GM23248 (cell line): ENCODE data around the gene YOD1. TPM values are rescaled to one million over a fixed set of nuclear protein-coding genes. Genes with fewer than 3 reads are reported as not detected.

Source experiments
- DNase-seq: peaks from one replicate; pipeline ENCODE4 v3.0.0-alpha.2; 2015
- H2AFZ ChIP-seq: fragments of 200-600 bp; sonication (generic); 2 replicates; pipeline ENCODE4 v1.6.1; 2016; ENCODE audit warnings: antibody characterized with exemption
- H3F3A ChIP-seq: fragments of 200-600 bp; sonication (generic); 2 replicates; pipeline ENCODE4 v1.6.1; 2016; ENCODE audit warnings: mild to moderate bottlenecking, antibody characterized with exemption, mixed run types; ENCODE audit not compliant: insufficient read depth
- H3K27ac ChIP-seq: fragments of 200-600 bp; sonication (generic); 2 replicates; pipeline ENCODE4 v1.5.1; 2016; ENCODE audit warnings: mild to moderate bottlenecking
- H3K27me3 ChIP-seq: fragments of 200-600 bp; sonication (generic); replicated peaks from 2 replicates; pipeline ENCODE4 v1.6.1; 2016; ENCODE audit warnings: mild to moderate bottlenecking; ENCODE audit not compliant: insufficient read depth
- H3K36me3 ChIP-seq: fragments of 200-600 bp; sonication (generic); 2 replicates; pipeline ENCODE4 v1.6.1; 2016; ENCODE audit warnings: low read depth, mild to moderate bottlenecking
- H3K4me1 ChIP-seq: fragments of 200-600 bp; sonication (generic); 2 replicates; pipeline ENCODE4 v1.6.1; 2016; ENCODE audit warnings: mild to moderate bottlenecking; ENCODE audit not compliant: insufficient read depth
- H3K4me2 ChIP-seq: fragments of 200-600 bp; sonication (generic); one replicate; pipeline ENCODE4 v1.6.1; 2016; ENCODE audit warnings: mild to moderate bottlenecking; ENCODE audit not compliant: unreplicated experiment
- H3K4me3 ChIP-seq: fragments of 200-600 bp; sonication (generic); 2 replicates; pipeline ENCODE4 v1.5.1; 2016; ENCODE audit warnings: mild to moderate bottlenecking
- H3K79me2 ChIP-seq: fragments of 200-600 bp; sonication (generic); 2 replicates; pipeline ENCODE4 v1.6.1; 2016; ENCODE audit warnings: mild to moderate bottlenecking; ENCODE audit not compliant: insufficient read depth
- H3K9ac ChIP-seq: fragments of 200-600 bp; sonication (generic); 2 replicates; pipeline ENCODE4 v1.6.1; 2016; ENCODE audit warnings: mild to moderate bottlenecking
- H3K9me2 ChIP-seq: fragments of 200-600 bp; sonication (generic); 2 replicates; pipeline ENCODE4 v1.6.1; 2016; ENCODE audit warnings: mixed run types, mild to moderate bottlenecking, moderate library complexity; ENCODE audit not compliant: insufficient read depth
- H3K9me3 ChIP-seq: fragments of 200-600 bp; sonication (generic); one replicate; pipeline ENCODE4 v1.6.1; 2017; ENCODE audit warnings: low read depth
- H4K20me1 ChIP-seq: fragments of 200-600 bp; sonication (generic); 2 replicates; pipeline ENCODE4 v1.6.0; 2016; ENCODE audit not compliant: insufficient read depth
- EZH2 ChIP-seq: fragments of 200-600 bp; sonication (generic); IDR thresholded peaks from 2 replicates; pipeline ENCODE4 v1.6.1; 2018; ENCODE audit warnings: antibody characterized with exemption, mild to moderate bottlenecking; ENCODE audit not compliant: insufficient read depth, poor library complexity, severe bottlenecking
- EZH2phosphoT487 ChIP-seq: fragments of 200-600 bp; sonication (generic); IDR thresholded peaks from 2 replicates; pipeline ENCODE4 v1.6.1; 2018; ENCODE audit warnings: antibody characterized with exemption, moderate library complexity, mild to moderate bottlenecking, low read depth; ENCODE audit not compliant: insufficient read depth
- WGBS, 2 experiments: methylation state at CpG; one replicate each; pipeline ENCODE4 v1.1.6; 2015 to 2017; ENCODE audit warnings: low lambda C conversion rate in 2 of 2, low coverage in 1 of 2; ENCODE audit errors: missing lambda C conversion rate in 2 of 2; 5-methylcytosine and 5-hydroxymethylcytosine counted together
- in situ Hi-C: fragments of 300-500 bp; cut with MboI; formaldehyde crosslinking; loops from 2 replicates; pipeline ENCODE4 v1.15.0; 2020
- polyA plus RNA-seq: library from polyadenylated mRNA; unstranded; fragments of >200 nt; fragmentation: Nextera tagmentation; extraction: Ambion mirVana; gene quantifications from 2 replicates; pipeline ENCODE4 v1.2.1, GENCODE V29; 2016
- total RNA-seq: library from RNA; depleted of rRNA; stranded (reverse); fragments of >200 nt; shearing (Covaris generic); gene quantifications from 2 replicates; pipeline ENCODE4 v1.2.3, GENCODE V29; 2014

YOD1 gene
- total and polyA plus RNA-seq, 2 experiments from 2014 or later: 2.4 to 6.7 TPM

GRCh38 chr1:207070811-207071210, 19.8 kb upstream of the YOD1 start:
- no peak for DNase-seq
- Histone ChIP-seq H4K20me1 (no peaks in the 10 kb centered on the region), H3K9ac (no peak overlapping the region), H3K9me3 (no peaks in the 10 kb centered on the region), H3K4me1 (no peaks in the 10 kb centered on the region), H3K79me2 (no peaks in the 10 kb centered on the region), H3K9me2 (no peaks in the 10 kb centered on the region), H2AFZ (no peak overlapping the region), H3K4me2 (no peak overlapping the region), H3F3A (no peaks in the 10 kb centered on the region), H3K27me3 (no peaks in the 10 kb centered on the region), H3K27ac (no peak overlapping the region), H3K4me3 (no peak overlapping the region), H3K36me3 (no peaks in the 10 kb centered on the region)
- TF ChIP-seq EZH2 (no peak), EZH2phosphoT487 (no peak)
- 90 to 95% methylated on average over 4 of the region's 4 CpGs for WGBS, 2 experiments
- in situ Hi-C loops: no loop called here

GRCh38 chr1:207069858-207070506, 19.0 kb upstream of the YOD1 start:
- Histone ChIP-seq H3K4me3 (no peak overlapping the region), H2AFZ (no peak overlapping the region), H4K20me1 (no peaks in the 10 kb centered on the region), H3K9ac (no peak overlapping the region), H3K9me3 (no peaks in the 10 kb centered on the region), H3F3A (no peaks in the 10 kb centered on the region), H3K79me2 (no peaks in the 10 kb centered on the region), H3K9me2 (no peaks in the 10 kb centered on the region), H3K4me2 (no peak overlapping the region), H3K36me3 (no peaks in the 10 kb centered on the region), H3K27me3 (no peaks in the 10 kb centered on the region), H3K27ac (no peak overlapping the region), H3K4me1 (no peaks in the 10 kb centered on the region)
- WGBS, 2 experiments: 84 to 89% methylated on average over 5 of the region's 5 CpGs
- DNase-seq: no peak
- in situ Hi-C loops: no loop called here
- TF ChIP-seq EZH2: no peak
- TF ChIP-seq EZH2phosphoT487: no peak

GRCh38 chr1:207069061-207069460, 18.1 kb upstream of the YOD1 start:
- no peak for TF ChIP-seq EZH2
- no peak overlapping the region for H3K4me2 ChIP-seq
- no peak overlapping the region for H3K9ac ChIP-seq
- H3K36me3 ChIP-seq: no peaks in the 10 kb centered on the region
- H3K27ac ChIP-seq: no peak overlapping the region
- no peaks in the 10 kb centered on the region for H3K79me2 ChIP-seq
- no peak overlapping the region for H3K4me3 ChIP-seq
- no peaks in the 10 kb centered on the region for H3K9me3 ChIP-seq
- H3F3A ChIP-seq: no peaks in the 10 kb centered on the region
- DNase-seq: no peak
- no peaks in the 10 kb centered on the region for H3K9me2 ChIP-seq
- WGBS, 2 experiments: 71 to 83% methylated on average over 3 of the region's 3 CpGs
- H3K27me3 ChIP-seq: no peaks in the 10 kb centered on the region
- H2AFZ ChIP-seq: no peak overlapping the region
- no peaks in the 10 kb centered on the region for H4K20me1 ChIP-seq
- in situ Hi-C loops: no loop called here
- no peaks in the 10 kb centered on the region for H3K4me1 ChIP-seq

GRCh38 chr1:207067665-207068064, 16.7 kb upstream of the YOD1 start:
- Histone ChIP-seq H3K27me3 (no peaks in the 10 kb centered on the region), H3K4me2 (no peak overlapping the region), H2AFZ (no peak overlapping the region), H3K79me2 (no peaks in the 10 kb centered on the region), H3K27ac (no peak overlapping the region), H3F3A (no peaks in the 10 kb centered on the region), H3K36me3 (no peaks in the 10 kb centered on the region), H4K20me1 (no peaks in the 10 kb centered on the region), H3K9me2 (no peaks in the 10 kb centered on the region), H3K4me1 (no peaks in the 10 kb centered on the region), H3K4me3 (no peak overlapping the region), H3K9me3 (no peaks in the 10 kb centered on the region), H3K9ac (no peak overlapping the region)
- in situ Hi-C loops: no loop called here
- DNase-seq: no peak
- 83 to 88% methylated on average over 5 of the region's 5 CpGs for WGBS, 2 experiments
- TF ChIP-seq EZH2 (no peak), EZH2phosphoT487 (no peak)

- H3K4me1 ChIP-seq: no peaks in the 10 kb centered on the region
- no peaks in the 10 kb centered on the region for H3F3A ChIP-seq
- no peak overlapping the region for H3K9ac ChIP-seq
- no peaks in the 10 kb centered on the region for H4K20me1 ChIP-seq
- 47 to 64% methylated on average over 3 of the region's 3 CpGs for WGBS, 2 experiments
- no peak for DNase-seq
- no peak overlapping the region for H2AFZ ChIP-seq
- H3K9me3 ChIP-seq: no peaks in the 10 kb centered on the region
- no peaks in the 10 kb centered on the region for H3K36me3 ChIP-seq
- no peak overlapping the region for H3K4me3 ChIP-seq
- no peak overlapping the region for H3K4me2 ChIP-seq
- H3K79me2 ChIP-seq: no peaks in the 10 kb centered on the region
- in situ Hi-C loops: no loop called here
- TF ChIP-seq EZH2 (no peak), EZH2phosphoT487 (no peak)
- H3K27ac ChIP-seq: no peak overlapping the region
- no peaks in the 10 kb centered on the region for H3K9me2 ChIP-seq
- no peaks in the 10 kb centered on the region for H3K27me3 ChIP-seq
Observed at GRCh38 chr1:207067185-207067584, 16.2 kb upstream of the YOD1 start.
